Cardiac muscle cell (in vitro differentiated cells and primary cell): Measurements from ENCODE around the gene PSKH1. TPM values are rescaled to one million over a fixed set of nuclear protein-coding genes. Genes with fewer than 3 reads are reported as not detected.

ENCODE experiments used
- DNase-seq, 2 donors: peaks; one replicate each; pipeline versions ENCODE4 v3.0.0 to v3.0.0-alpha.2; 2010 to 2017; ENCODE audit warnings: low read depth in 1 of 2, low spot score in 1 of 2
- H3K27ac ChIP-seq: fragments of 200-600 bp; sonication (generic); 2 replicates; pipeline ENCODE4 v1.5.1; 2016
- H3K27me3 ChIP-seq: fragments of 200-600 bp; sonication (generic); 2 replicates; pipeline ENCODE4 v1.6.0; 2016; ENCODE audit warnings: control low read depth
- H3K36me3 ChIP-seq: fragments of 200-600 bp; sonication (generic); 2 replicates; pipeline ENCODE4 v1.5.1; 2016; ENCODE audit warnings: control low read depth
- H3K4me1 ChIP-seq: fragments of 200-600 bp; sonication (generic); 2 replicates; pipeline ENCODE4 v1.8.1; 2017; ENCODE audit warnings: low read depth, mild to moderate bottlenecking, mixed run types
- H3K4me3 ChIP-seq: fragments of 200-600 bp; sonication (generic); 2 replicates; pipeline ENCODE4 v1.5.1; 2016; ENCODE audit warnings: mild to moderate bottlenecking
- H3K9me3 ChIP-seq: fragments of 200-600 bp; sonication (generic); 2 replicates; pipeline ENCODE4 v1.5.1; 2017; ENCODE audit warnings: low read depth, mild to moderate bottlenecking, control low read depth
- polyA plus RNA-seq: library from polyadenylated mRNA; unstranded; fragments of >200 nt; fragmentation: Nextera tagmentation; extraction: Ambion mirVana; gene quantifications from 2 replicates; pipeline ENCODE4 v1.2.1, GENCODE V29; 2016
- total RNA-seq: library from RNA; depleted of rRNA; stranded (reverse); fragments of >200 nt; gene quantifications from 2 replicates; pipeline ENCODE4 v1.2.3, GENCODE V29; 2016
- TF ChIP-seq, protein P1 (sequence below): IDR thresholded peaks from 2 replicates; pipeline ENCODE4 v1.5.1; 2012; ENCODE audit warnings: low read depth, mild to moderate bottlenecking, low read length

Gene PSKH1
- total and polyA plus RNA-seq, 2 experiments from 2014 or later = 31.0 to 48.8 TPM

DNA sequence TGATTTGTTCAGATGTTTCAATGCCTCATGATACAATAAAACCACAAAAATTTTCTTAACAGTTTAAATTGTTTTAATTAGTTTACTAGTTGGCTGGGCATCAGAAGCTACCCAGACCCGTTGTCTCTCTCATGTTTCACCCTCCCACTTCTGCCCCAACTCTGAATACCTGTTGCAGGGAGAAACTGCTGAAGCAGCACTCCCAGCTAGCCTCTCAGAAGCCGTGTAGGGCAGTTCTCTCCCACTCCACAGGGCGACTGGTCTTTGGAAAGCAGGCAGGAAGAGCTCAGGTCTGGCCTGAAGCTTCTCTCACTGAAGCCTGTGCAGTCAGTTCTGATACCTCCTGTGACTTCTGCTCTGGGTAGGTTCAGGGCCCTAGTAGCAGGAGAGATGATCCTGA, 21.8 kb upstream of the PSKH1 start:
- Histone ChIP-seq H3K9me3 (no peaks in the 10 kb centered on the region), H3K27me3 (no peaks in the 10 kb centered on the region), H3K36me3 (peaks cover 31% of the 10 kb centered on the region), H3K4me1 (peaks cover 4% of the 10 kb centered on the region), H3K4me3 (no peak overlapping the region), H3K27ac (no peak overlapping the region)
- TF ChIP-seq, protein P1, sequence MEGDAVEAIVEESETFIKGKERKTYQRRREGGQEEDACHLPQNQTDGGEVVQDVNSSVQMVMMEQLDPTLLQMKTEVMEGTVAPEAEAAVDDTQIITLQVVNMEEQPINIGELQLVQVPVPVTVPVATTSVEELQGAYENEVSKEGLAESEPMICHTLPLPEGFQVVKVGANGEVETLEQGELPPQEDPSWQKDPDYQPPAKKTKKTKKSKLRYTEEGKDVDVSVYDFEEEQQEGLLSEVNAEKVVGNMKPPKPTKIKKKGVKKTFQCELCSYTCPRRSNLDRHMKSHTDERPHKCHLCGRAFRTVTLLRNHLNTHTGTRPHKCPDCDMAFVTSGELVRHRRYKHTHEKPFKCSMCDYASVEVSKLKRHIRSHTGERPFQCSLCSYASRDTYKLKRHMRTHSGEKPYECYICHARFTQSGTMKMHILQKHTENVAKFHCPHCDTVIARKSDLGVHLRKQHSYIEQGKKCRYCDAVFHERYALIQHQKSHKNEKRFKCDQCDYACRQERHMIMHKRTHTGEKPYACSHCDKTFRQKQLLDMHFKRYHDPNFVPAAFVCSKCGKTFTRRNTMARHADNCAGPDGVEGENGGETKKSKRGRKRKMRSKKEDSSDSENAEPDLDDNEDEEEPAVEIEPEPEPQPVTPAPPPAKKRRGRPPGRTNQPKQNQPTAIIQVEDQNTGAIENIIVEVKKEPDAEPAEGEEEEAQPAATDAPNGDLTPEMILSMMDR = no peak
- no peak for DNase-seq

DNA sequence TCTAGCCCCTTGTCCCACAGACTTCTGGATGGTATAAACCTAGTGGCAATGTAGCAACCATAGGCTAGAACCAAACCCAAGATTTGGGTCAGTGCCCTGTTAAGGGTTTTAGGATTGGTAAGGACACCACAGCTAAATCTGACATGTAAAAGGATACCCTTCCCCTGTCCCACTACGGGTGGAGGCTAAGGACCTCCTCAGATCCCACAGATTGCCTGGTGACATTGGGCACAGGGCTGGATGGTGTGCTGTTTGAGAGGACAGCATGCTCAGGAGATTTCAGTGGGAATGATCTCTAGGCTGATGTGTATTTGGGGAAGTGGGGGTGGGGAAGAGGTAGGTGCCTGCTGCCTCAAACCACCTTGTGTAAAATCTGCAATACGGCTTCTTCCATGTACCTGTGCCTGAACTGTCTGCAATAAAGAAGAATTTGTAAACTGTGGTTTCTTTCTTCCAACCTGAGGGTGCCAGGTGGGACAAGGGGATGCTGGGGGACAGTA, 20.9 kb upstream of the PSKH1 start:
- Histone ChIP-seq H3K4me3 (no peak overlapping the region), H3K36me3 (peaks cover 33% of the 10 kb centered on the region), H3K27ac (no peak overlapping the region), H3K4me1 (peaks cover 4% of the 10 kb centered on the region), H3K9me3 (no peaks in the 10 kb centered on the region), H3K27me3 (no peaks in the 10 kb centered on the region)
- no peak for DNase-seq
- TF ChIP-seq, protein P1 = no peak

DNA sequence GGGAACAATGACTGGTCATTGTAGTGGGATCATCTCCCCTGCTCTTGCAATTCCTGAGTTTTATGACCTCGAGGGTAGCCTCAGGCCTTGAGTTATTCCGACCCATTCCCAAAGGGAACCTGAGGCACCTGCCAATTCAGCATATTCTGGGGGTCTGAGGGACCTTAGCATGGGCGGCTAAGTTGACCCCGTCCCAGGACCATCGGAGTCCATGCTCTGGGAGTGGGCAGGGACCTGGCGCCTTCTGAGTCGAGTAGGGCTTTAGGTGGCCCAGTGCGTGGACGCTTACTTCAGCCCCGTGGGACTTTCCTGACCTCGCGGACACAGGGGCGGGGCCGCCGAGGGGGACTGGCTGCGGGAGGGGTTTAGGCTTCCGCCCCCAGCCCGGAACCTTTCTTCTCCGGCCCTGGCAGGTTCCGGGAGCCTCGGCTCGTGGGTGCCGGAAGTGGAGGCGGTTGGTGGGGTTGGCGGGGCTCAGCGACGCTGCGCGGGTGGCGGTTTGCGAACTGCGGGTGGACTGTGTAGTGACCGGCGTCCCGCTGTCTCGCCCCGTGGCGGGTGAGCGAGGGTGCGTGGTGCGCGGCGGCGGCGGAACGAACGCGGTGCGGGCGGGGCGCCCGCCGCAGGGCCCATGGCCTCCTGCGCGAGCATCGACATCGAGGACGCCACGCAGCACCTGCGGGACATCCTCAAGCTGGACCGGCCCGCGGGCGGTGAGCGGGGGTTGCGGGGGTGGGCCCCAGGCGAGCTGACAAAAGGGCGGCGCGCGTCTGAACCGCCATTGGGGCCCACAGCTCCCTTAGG, 20.2 kb upstream of the PSKH1 start, which contains the start of gene EDC4:
EDC4 (plus strand) TSS at position 422 of the 804 bp plus-strand sequence; CDS start at position 632, 210 bp downstream.
- TF ChIP-seq, protein P1 = no peak
- Histone ChIP-seq H3K36me3 (peaks cover 36% of the 10 kb centered on the region), H3K27me3 (no peaks in the 10 kb centered on the region), H3K4me3 (peak within 1 kb of the TSS; percentile 82), H3K9me3 (no peaks in the 10 kb centered on the region), H3K4me1 (peaks cover 4% of the 10 kb centered on the region), H3K27ac (peak within 1 kb of the TSS; percentile 37)
- DNase-seq = peak; percentile 75 to 84

DNA sequence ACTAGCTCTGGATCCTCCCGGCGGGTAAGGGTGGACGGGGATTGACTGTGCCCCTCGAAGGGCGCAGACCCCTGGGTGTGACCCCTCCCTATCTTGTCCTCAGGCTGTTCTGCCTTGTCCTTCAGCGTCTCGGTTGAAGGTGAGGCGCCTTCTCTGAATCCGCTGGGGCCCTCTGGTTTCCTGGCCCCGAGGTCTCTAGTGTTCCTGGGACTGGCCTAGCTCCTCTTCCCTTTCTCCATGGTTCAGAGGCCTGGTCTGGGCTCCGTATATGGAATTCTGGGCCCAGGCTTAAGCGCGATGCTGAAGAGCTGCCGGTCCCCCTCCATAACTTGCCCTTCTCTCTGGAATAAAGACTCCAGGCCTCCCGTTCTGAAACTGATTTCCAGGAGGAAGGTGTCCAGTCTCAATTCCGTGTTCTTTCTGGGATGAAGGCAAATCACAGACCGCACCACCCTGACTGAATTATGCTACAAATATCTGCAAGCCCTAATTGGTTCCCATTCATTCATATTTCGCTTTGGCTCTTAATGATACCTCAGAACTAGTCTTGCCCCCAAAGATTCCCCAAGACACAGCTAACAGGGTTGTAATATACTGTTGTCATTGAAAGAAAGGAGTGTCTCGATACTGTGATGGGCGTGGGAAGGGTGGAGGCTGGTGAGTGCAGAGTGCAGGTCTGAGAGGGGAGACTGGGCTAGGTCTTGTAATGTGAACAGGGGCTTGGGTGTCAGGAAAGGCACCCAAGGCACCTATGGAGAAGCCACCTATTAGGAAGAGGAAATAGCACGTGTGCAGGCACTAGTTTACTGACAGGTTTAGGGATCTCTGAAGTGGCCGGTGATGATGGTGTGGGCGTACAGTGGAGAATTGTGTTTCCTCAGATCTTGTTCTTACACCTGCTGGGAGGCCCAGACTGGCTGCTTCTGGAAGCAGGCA, 19.4 kb upstream of the PSKH1 start:
- TF ChIP-seq, protein P1 = no peak
- no peaks in the 10 kb centered on the region for H3K27me3 ChIP-seq
- H3K27ac ChIP-seq = peak overlapping the region; percentile 37
- peak in 1 of 2 donors; percentile 43 for DNase-seq
- H3K4me3 ChIP-seq = peak overlapping the region; percentile 82
- no peaks in the 10 kb centered on the region for H3K9me3 ChIP-seq
- H3K36me3 ChIP-seq = peaks cover 38% of the 10 kb centered on the region
- peaks cover 4% of the 10 kb centered on the region for H3K4me1 ChIP-seq

GRCh38 chr16:67874372-67874771, 18.7 kb upstream of the PSKH1 start:
- TF ChIP-seq, protein P1 = no peak
- Histone ChIP-seq H3K27me3 (no peaks in the 10 kb centered on the region), H3K4me1 (peaks cover 4% of the 10 kb centered on the region), H3K27ac (no peak overlapping the region), H3K4me3 (no peak overlapping the region), H3K36me3 (peaks cover 43% of the 10 kb centered on the region), H3K9me3 (no peaks in the 10 kb centered on the region)
- DNase-seq = no peak
